Measurements from ENCODE around the gene SEMA3D.

DNA sequence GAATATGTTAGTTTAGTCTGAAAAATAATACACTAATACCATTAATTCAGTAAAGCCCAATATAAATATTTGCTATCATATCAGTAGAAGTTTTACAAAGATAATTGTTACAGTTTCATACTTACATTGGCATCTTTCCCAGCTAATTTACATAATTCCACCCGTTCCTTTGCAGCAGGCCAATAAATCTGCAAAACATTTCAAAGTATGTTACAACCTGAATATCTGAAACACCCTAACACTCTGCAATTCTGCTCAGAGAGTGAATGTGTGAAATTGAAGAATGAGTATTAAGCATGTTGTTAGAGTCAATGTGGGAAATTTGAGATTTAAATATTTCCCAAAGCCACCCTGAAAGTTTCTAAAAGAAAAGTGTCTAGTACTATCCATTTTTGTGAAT lies 105.5 kb downstream of the SEMA3D start:
- TF ChIP-seq, protein P1, sequence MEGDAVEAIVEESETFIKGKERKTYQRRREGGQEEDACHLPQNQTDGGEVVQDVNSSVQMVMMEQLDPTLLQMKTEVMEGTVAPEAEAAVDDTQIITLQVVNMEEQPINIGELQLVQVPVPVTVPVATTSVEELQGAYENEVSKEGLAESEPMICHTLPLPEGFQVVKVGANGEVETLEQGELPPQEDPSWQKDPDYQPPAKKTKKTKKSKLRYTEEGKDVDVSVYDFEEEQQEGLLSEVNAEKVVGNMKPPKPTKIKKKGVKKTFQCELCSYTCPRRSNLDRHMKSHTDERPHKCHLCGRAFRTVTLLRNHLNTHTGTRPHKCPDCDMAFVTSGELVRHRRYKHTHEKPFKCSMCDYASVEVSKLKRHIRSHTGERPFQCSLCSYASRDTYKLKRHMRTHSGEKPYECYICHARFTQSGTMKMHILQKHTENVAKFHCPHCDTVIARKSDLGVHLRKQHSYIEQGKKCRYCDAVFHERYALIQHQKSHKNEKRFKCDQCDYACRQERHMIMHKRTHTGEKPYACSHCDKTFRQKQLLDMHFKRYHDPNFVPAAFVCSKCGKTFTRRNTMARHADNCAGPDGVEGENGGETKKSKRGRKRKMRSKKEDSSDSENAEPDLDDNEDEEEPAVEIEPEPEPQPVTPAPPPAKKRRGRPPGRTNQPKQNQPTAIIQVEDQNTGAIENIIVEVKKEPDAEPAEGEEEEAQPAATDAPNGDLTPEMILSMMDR (IDR thresholded peaks at IDR 0.05) = no peak
- TF ChIP-seq EP300 (IDR thresholded peaks at IDR 0.05) = no peak
- TF ChIP-seq, protein P2, sequence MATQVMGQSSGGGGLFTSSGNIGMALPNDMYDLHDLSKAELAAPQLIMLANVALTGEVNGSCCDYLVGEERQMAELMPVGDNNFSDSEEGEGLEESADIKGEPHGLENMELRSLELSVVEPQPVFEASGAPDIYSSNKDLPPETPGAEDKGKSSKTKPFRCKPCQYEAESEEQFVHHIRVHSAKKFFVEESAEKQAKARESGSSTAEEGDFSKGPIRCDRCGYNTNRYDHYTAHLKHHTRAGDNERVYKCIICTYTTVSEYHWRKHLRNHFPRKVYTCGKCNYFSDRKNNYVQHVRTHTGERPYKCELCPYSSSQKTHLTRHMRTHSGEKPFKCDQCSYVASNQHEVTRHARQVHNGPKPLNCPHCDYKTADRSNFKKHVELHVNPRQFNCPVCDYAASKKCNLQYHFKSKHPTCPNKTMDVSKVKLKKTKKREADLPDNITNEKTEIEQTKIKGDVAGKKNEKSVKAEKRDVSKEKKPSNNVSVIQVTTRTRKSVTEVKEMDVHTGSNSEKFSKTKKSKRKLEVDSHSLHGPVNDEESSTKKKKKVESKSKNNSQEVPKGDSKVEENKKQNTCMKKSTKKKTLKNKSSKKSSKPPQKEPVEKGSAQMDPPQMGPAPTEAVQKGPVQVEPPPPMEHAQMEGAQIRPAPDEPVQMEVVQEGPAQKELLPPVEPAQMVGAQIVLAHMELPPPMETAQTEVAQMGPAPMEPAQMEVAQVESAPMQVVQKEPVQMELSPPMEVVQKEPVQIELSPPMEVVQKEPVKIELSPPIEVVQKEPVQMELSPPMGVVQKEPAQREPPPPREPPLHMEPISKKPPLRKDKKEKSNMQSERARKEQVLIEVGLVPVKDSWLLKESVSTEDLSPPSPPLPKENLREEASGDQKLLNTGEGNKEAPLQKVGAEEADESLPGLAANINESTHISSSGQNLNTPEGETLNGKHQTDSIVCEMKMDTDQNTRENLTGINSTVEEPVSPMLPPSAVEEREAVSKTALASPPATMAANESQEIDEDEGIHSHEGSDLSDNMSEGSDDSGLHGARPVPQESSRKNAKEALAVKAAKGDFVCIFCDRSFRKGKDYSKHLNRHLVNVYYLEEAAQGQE (IDR thresholded peaks at IDR 0.05) = no peak
- TF ChIP-seq RFX5 (IDR thresholded peaks at IDR 0.05) = no peak
- TF ChIP-seq POLR2AphosphoS2 (conservative IDR thresholded peaks at IDR 0.05; ENCODE audit: low read length) = no peak
- TF ChIP-seq JUNB (IDR thresholded peaks at IDR 0.05) = no peak
- no peak for TF ChIP-seq RAD21 (conservative IDR thresholded peaks at IDR 0.05 in 1 of 2, IDR thresholded peaks at IDR 0.05 in 1 of 2)
- no peak for TF ChIP-seq RCOR1 (IDR thresholded peaks at IDR 0.05; ENCODE audit: low read depth, low read length)
- no peak for TF ChIP-seq POLR2A (IDR thresholded peaks at IDR 0.05; ENCODE audit: low read length)
- no peak for TF ChIP-seq MAFK (IDR thresholded peaks at IDR 0.05; ENCODE audit: partially characterized antibody)
- TF ChIP-seq CHD4 (IDR thresholded peaks at IDR 0.05; ENCODE audit: borderline replicate concordance) = no peak
- no peak for TF ChIP-seq MAX (IDR thresholded peaks at IDR 0.05)
- no peak for TF ChIP-seq CHD2 (IDR thresholded peaks at IDR 0.05; ENCODE audit: low read length, partially characterized antibody)
